Dermis microvascular lymphatic vessel endothelial cell (primary cell): Measurements from ENCODE around the gene TMEM87B. TPM values are rescaled to one million over a fixed set of nuclear protein-coding genes. Genes with fewer than 3 reads are reported as not detected.
A peak's percentile ranks its signal among the peaks of the same experiment; 100 is the strongest.

Experiments used
- DNase-seq, 2 donors: peaks; one replicate each; pipeline versions ENCODE4 v3.0.0 to v3.0.0-alpha.2; 2010; ENCODE audit warnings: low read depth in 2 of 2
- total RNA-seq: library from RNA; depleted of rRNA; stranded (reverse); fragments of >200 nt; gene quantifications from 2 replicates; pipeline ENCODE4 v1.2.1, GENCODE V29; 2014

Gene TMEM87B
- total RNA-seq, 1 donor from 2014 or later: 26.8 TPM

DNA sequence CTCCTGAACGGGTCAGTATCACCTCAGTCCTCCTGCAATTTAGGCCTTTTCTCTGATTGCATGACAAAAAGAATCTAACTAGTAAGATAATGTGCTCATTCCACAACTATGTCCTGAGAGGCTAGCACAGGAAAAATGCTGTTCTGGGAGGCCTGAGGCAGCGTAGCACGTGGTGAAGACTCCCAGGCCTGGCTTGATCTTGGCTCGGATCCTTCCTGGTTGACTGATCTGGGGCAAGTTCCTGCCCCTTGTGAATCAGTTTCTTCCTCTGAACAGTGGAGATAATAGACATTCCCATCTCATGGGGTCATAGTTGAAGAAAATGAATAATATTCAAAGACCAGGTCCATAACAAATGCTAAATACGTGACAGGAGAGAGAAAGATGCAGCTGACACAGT lies 95.4 kb downstream of the TMEM87B start:
- DNase-seq: peak in 1 of 2 donors; percentile 65

GRCh38 chr2:112150851-112151250 lies 95.8 kb downstream of the TMEM87B start:
- DNase-seq: no peak

- no peak for DNase-seq
These were observed 96.2 kb downstream of the TMEM87B start for GRCh38 chr2:112151271-112151670.

DNA sequence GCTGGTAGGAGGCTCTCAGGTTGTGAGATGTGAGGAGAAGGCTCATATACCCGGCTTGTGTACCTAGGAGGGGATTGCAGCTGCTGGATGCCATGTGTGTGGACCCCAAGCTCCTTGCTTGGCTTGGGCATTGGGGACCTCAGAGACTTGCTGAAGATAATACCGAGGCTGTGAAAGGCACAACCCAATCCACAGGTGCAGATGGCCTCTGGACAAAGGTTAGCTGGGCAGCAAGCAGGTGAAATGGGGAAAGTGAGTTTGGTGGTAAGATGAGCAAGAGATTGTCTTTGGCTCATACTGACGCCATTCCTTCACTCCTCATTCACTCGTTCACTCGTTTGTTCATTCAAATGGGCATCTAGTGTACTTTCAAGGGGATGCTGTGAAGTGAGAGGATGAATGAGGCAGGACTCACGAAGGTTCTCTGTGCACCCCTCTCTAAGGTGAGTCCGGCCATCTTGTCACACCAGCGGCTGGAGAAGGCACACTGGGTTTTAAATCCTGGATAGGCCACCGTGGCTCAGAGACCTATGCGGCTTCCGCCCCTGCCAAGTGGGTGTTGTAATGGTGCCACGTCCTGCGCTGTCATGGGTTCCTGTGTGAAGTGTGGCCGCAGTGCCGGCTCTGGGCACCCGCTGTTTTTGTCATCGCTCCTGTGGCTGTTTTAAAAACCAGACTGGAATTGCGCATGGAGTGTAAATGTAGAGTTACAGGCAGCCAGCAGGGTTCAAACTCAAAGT lies 96.8 kb downstream of the TMEM87B start:
- no peak for DNase-seq

DNA sequence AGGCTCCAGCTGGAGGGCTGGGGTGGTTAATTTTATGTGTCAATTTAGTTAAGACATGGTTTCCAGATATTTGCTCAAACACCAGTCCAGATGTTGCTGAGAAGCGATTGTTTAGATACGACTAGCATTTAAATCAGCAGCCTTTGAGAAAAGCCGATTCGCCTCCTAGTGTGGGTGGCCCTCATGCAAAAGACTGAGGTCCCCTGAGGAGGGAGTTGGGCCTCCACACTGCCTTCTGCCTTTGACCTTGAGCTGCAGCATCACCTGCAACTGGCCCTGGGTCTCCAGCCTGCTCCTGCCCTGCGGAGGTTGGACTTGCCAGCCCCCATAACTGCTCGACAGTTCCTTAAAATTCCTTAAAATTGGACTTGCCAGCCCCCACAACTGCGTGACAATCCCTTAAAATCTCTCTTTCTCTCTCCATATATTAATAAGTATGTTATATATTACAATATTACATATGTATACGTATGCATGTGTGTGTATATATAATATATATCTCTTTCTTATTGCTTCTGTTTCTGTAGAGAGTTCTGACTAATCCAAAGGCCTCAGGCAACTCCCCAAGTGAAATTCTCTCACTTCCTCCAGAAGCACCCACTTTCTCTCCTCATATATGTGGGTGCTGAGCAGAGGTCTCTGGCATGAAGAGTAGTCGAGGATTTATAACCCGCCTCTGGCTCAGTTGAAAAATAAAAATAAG lies 97.6 kb downstream of the TMEM87B start:
- no peak for DNase-seq

GRCh38 chr2:112153179-112153490 lies 98.1 kb downstream of the TMEM87B start:
- DNase-seq: no peak

GRCh38 chr2:112153501-112153900 lies 98.4 kb downstream of the TMEM87B start:
- no peak for DNase-seq

- no peak for DNase-seq
These were observed 99.4 kb downstream of the TMEM87B start for GRCh38 chr2:112154246-112155117.

GRCh38 chr2:112155331-112156151 lies 100.5 kb downstream of the TMEM87B start:
- DNase-seq: peak in 1 of 2 donors; percentile 32

DNA sequence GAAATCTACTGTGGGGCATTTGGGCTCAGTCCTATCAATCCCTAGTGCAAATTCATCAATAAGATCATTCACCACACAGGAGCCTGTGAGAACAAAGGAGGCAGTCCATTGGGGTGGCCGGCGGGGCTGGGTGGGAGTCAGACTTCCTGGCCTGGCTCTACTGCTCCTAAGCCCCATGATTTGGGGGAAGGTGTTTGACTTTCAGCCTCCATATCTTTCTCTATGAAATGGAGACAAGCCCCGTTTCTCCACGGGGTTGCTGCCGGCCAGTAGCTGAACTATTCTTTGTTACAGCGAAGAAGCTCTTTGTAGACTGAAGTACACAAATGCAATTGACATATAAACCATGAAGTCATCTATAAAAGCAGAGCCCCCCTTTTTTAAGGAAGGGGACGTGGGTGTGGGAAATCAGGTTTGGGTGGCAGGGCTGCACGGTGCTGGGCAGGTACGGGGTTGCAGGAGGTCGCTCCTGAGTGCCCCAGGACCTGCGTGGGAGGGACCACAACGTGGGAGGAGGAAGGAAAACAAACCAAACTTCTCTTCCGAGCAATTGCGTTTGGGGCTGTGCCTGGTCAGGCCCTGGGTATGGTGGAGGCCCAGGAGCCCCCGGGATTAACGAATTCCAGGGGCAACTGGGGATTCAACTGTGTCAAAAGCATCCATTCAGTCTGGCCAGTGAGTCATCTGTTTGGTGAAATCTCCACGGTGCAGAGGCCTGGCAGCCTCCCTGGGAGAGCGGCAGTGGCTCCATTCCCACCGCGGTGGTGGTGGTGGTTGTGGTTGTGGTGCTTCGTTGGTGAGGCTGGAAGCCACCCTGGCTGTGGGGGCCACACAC lies 101.3 kb downstream of the TMEM87B start:
- DNase-seq: peak in 1 of 2 donors; percentile 41

- no peak for DNase-seq
These were observed 102.4 kb downstream of the TMEM87B start for GRCh38 chr2:112157472-112157871.

GRCh38 chr2:112159454-112159921 lies 104.4 kb downstream of the TMEM87B start:
- DNase-seq: no peak

GRCh38 chr2:112160283-112161250 lies 105.5 kb downstream of the TMEM87B start:
- no peak for DNase-seq

GRCh38 chr2:112161431-112162145 lies 106.5 kb downstream of the TMEM87B start:
- DNase-seq: no peak

- no peak for DNase-seq
These were observed 107.3 kb downstream of the TMEM87B start for GRCh38 chr2:112162341-112162740.

- DNase-seq: no peak
These were observed 107.9 kb downstream of the TMEM87B start for GRCh38 chr2:112162956-112163355.

DNA sequence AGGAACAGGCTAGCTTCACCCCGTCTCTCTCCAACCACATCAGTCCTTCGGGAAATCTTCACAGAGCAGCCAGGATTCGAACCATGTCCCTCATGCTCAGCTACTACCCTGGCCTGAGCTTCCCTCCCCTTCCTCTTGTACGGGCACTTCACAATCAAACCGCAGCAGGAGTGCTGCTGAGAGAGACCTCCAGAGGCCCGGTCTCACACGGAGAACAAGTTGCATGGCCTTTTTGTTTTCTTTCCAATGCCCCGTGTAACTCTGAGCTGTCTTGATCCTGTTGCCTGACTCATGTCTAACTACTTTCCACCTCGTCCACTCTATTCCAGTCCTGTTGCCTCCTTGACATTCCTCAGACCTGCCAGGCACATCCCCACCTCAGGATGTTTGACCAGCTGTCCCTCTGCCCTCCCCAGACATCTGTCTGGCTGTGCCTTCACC lies 108.5 kb downstream of the TMEM87B start:
- DNase-seq: no peak

DNA sequence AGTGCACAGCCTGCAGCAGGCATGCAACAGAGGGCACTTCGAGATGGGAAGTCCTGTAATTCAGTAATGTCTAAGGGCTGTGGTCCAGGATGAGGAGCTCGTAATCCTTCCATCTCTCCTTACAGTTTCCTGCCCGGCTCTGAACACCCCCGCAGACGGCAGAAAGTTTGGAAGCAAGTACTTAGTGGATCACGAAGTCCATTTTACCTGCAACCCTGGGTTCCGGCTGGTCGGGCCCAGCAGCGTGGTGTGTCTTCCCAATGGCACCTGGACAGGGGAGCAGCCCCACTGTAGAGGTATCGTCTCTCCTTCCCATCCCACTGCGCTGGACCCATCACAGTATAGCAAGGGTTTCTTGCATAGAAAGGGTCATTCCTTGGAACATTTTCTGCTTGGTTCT lies 109.8 kb downstream of the TMEM87B start:
- no peak for DNase-seq
